Kidney (tissue), 14 donors: ENCODE results near the gene FANCC. TPM values are rescaled to one million over a fixed set of nuclear protein-coding genes. Genes with fewer than 3 reads are reported as not detected.

ENCODE experiments used
- DNase-seq, 5 donors: peaks; one replicate each; pipeline ENCODE4 v3.0.0-alpha.2; 2013 to 2020
- FAIRE-seq: peaks from 2 replicates; lab custom pipeline; 2012; peaks lifted over from hg19 to GRCh38; lab: Jason Lieb, UNC
- H3K27ac ChIP-seq, 2 donors: one replicate each; pipeline ENCODE4 v1.7.0; 2013; ENCODE audit warnings: low read depth in 2 of 2, low read length in 2 of 2, inconsistent platforms in 1 of 2
- H3K27me3 ChIP-seq: one replicate; pipeline ENCODE4 v1.7.1; 2013; ENCODE audit warnings: low read length, inconsistent platforms; ENCODE audit not compliant: control insufficient read depth, insufficient read depth
- H3K36me3 ChIP-seq, 3 donors: one replicate each; pipeline versions ENCODE4 v1.7.0 to v1.7.1; 2013; ENCODE audit warnings: low read length in 3 of 3, control low read depth in 1 of 3, inconsistent platforms in 1 of 3; ENCODE audit not compliant: insufficient read depth in 3 of 3, control insufficient read depth in 2 of 3
- H3K4me1 ChIP-seq, 3 donors: one replicate each; pipeline versions ENCODE4 v1.7.0 to v1.7.1; 2013; ENCODE audit warnings: low read length in 3 of 3, inconsistent platforms in 1 of 3, low read depth in 1 of 3; ENCODE audit not compliant: control insufficient read depth in 2 of 3, insufficient read depth in 2 of 3
- H3K4me3 ChIP-seq, 3 donors: one replicate each; pipeline versions ENCODE4 v1.7.0 to v1.8.1; 2013; ENCODE audit warnings: low read length in 3 of 3, control low read depth in 1 of 3, inconsistent platforms in 1 of 3
- H3K9ac ChIP-seq, 3 donors: one replicate each; pipeline versions ENCODE4 v1.7.0 to v1.7.1; 2013; ENCODE audit warnings: low read length in 3 of 3, control low read depth in 1 of 3, inconsistent platforms in 1 of 3
- H3K9me3 ChIP-seq, 3 donors: one replicate each; pipeline versions ENCODE4 v1.7.0 to v1.7.1; 2013; ENCODE audit warnings: low read length in 3 of 3, control low read depth in 1 of 3, inconsistent platforms in 1 of 3; ENCODE audit not compliant: control insufficient read depth in 2 of 3, insufficient read depth in 1 of 3
- intact Hi-C: fragments of 100-400 bp; cut with DNase I; formaldehyde crosslinking; loops from one replicate; pipeline ENCODE4 v1.11.1; 2022
- polyA plus RNA-seq: library from polyadenylated mRNA; stranded (reverse); fragments of 350-450 nt; fragmentation: Illumina TruSeq; extraction: RNeasy Lipid Tissue Mini Kit (QIAGEN cat#74804); gene quantifications from one replicate; pipeline ENCODE4 v1.2.3, GENCODE V29; 2014; ENCODE audit warnings: low read depth, low replicate concordance; ENCODE audit not compliant: insufficient read depth
- total RNA-seq: library from RNA; stranded (reverse); fragmentation: NEBNext Ultra II Directional; extraction: Animal tissue kit (Norgen Biotek cat#: 25700); gene quantifications from one replicate; pipeline ENCODE4 v1.2.1, GENCODE V29; 2021
- TF ChIP-seq, protein P1 (sequence below): IDR thresholded peaks from 3 replicates; pipeline ENCODE4 v1.5.1; 2012; ENCODE audit warnings: mild to moderate bottlenecking, moderate library complexity, borderline replicate concordance; ENCODE audit not compliant: insufficient read depth; ENCODE audit errors: extremely low read depth
- donor health status: control.
- donor health status: control.
- donor health status: control.
- donor health status: control.
- donor health status: control.
- donor health status: DM: yes; HTN: yes; CAD: no.
- donor health status: Normal renal cell carcinoma (clear cell type).

Gene FANCC
- total and polyA plus RNA-seq, 2 donors from 2014 or later, result 7.5 to 10.8 TPM

- no peaks in the 10 kb centered on the region for H3K4me1 ChIP-seq
- no peak overlapping the region for H3K9ac ChIP-seq
- H3K4me3 ChIP-seq, result no peak overlapping the region
- TF ChIP-seq, protein P1, sequence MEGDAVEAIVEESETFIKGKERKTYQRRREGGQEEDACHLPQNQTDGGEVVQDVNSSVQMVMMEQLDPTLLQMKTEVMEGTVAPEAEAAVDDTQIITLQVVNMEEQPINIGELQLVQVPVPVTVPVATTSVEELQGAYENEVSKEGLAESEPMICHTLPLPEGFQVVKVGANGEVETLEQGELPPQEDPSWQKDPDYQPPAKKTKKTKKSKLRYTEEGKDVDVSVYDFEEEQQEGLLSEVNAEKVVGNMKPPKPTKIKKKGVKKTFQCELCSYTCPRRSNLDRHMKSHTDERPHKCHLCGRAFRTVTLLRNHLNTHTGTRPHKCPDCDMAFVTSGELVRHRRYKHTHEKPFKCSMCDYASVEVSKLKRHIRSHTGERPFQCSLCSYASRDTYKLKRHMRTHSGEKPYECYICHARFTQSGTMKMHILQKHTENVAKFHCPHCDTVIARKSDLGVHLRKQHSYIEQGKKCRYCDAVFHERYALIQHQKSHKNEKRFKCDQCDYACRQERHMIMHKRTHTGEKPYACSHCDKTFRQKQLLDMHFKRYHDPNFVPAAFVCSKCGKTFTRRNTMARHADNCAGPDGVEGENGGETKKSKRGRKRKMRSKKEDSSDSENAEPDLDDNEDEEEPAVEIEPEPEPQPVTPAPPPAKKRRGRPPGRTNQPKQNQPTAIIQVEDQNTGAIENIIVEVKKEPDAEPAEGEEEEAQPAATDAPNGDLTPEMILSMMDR, result no peak
- FAIRE-seq (no peak), DNase-seq (no peak)
- intact Hi-C loops, result no loop called here
- no peaks in the 10 kb centered on the region for H3K9me3 ChIP-seq
- H3K36me3 ChIP-seq, result no peaks in the 10 kb centered on the region
- no peaks in the 10 kb centered on the region for H3K27me3 ChIP-seq
- no peak overlapping the region for H3K27ac ChIP-seq
Observed at GRCh38 chr9:95338243-95338642, 20.7 kb upstream of the FANCC start.

GRCh38 chr9:95336281-95336680, 18.8 kb upstream of the FANCC start:
- Histone ChIP-seq H3K9ac (no peak overlapping the region), H3K4me3 (no peak overlapping the region), H3K36me3 (no peaks in the 10 kb centered on the region), H3K27ac (no peak overlapping the region), H3K27me3 (no peaks in the 10 kb centered on the region), H3K9me3 (no peaks in the 10 kb centered on the region), H3K4me1 (no peaks in the 10 kb centered on the region)
- DNase-seq, result no peak
- intact Hi-C loops, result no loop called here
- TF ChIP-seq, protein P1, result peak; percentile 61
- no peak for FAIRE-seq

DNA sequence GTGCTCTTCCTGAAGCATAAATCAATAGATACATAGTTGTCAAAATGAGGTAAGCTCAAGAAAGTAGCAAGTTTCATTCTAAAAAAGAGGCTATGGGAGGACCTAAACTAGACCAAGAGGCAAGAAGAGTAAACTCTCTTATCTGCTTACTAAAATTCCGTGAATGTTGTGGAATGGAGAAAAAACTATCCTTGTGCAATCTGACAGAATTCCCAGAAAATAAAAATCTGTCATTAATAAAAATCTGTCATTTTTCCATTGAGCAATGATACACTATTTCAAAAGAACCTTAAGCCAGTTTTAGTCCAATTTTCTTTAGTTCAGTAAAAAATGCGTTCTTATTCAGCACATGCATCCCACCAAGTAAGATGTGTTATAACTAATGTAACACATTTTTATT, 15.9 kb upstream of the FANCC start:
- Histone ChIP-seq H3K4me1 (no peaks in the 10 kb centered on the region), H3K36me3 (no peaks in the 10 kb centered on the region), H3K4me3 (no peak overlapping the region), H3K27ac (no peak overlapping the region), H3K9ac (no peak overlapping the region), H3K9me3 (no peaks in the 10 kb centered on the region), H3K27me3 (no peaks in the 10 kb centered on the region)
- TF ChIP-seq, protein P1, result no peak
- intact Hi-C loops, result no loop called here
- no peak for DNase-seq
- FAIRE-seq, result no peak

- Histone ChIP-seq H3K9me3 (no peaks in the 10 kb centered on the region), H3K4me3 (no peak overlapping the region), H3K36me3 (no peaks in the 10 kb centered on the region), H3K27ac (no peak overlapping the region), H3K9ac (no peak overlapping the region), H3K4me1 (no peaks in the 10 kb centered on the region), H3K27me3 (no peaks in the 10 kb centered on the region)
- TF ChIP-seq, protein P1, result no peak
- no peak for DNase-seq
- FAIRE-seq, result no peak
- intact Hi-C loops, result no loop called here
Observed at GRCh38 chr9:95332860-95333259, 15.4 kb upstream of the FANCC start.
